HEK293 (cell line): ENCODE measurements around the gene NRG2.

Experiments used
- CTCF ChIP-seq: fragments of 450-650 bp; formaldehyde crosslinking; IDR thresholded peaks from 2 replicates; pipeline ENCODE4 v1.5.1; 2016; ENCODE audit warnings: missing biosample characterization, missing genetic modification characterization
- EGR2 ChIP-seq: fragments of 450-650 bp; formaldehyde crosslinking; IDR thresholded peaks from 2 replicates; pipeline ENCODE4 v1.5.1; 2016; ENCODE audit warnings: low read depth, missing biosample characterization, missing genetic modification characterization
- YY1 ChIP-seq: fragments of 450-650 bp; formaldehyde crosslinking; IDR thresholded peaks from 2 replicates; pipeline ENCODE4 v1.5.1; 2018; ENCODE audit warnings: missing biosample characterization, missing genetic modification characterization
- ZBTB7A ChIP-seq: fragments of 450-650 bp; formaldehyde crosslinking; IDR thresholded peaks from 2 replicates; pipeline ENCODE4 v1.5.1; 2016; ENCODE audit warnings: low read depth, missing biosample characterization, missing genetic modification characterization
- ZNF10 ChIP-seq: fragments of 450-650 bp; formaldehyde crosslinking; IDR thresholded peaks from 2 replicates; pipeline ENCODE4 v1.5.1; 2017; ENCODE audit warnings: missing biosample characterization, missing genetic modification characterization
- ZNF24 ChIP-seq: fragments of 450-650 bp; formaldehyde crosslinking; IDR thresholded peaks from 2 replicates; pipeline ENCODE4 v1.5.1; 2016; ENCODE audit warnings: missing biosample characterization, missing genetic modification characterization
- ZNF274 ChIP-seq, 2 experiments: fragments of 200-500 bp in 1 of 2; fragments of 450-650 bp in 1 of 2; sonication (Bioruptor generic) in 1 of 2; formaldehyde crosslinking in 1 of 2; IDR thresholded peaks; 2 replicates each; pipeline versions ENCODE4 v1.5.1 to v1.6.1; 2014 to 2016; ENCODE audit warnings: borderline replicate concordance in 1 of 2, inconsistent platforms in 1 of 2, low read length in 1 of 2, missing biosample characterization in 1 of 2, missing genetic modification characterization in 1 of 2
- ZNF280C ChIP-seq: fragments of 450-650 bp; formaldehyde crosslinking; IDR thresholded peaks from 2 replicates; pipeline ENCODE4 v1.5.1; 2016; ENCODE audit warnings: missing biosample characterization, missing genetic modification characterization
- ZNF404 ChIP-seq: fragments of 450-650 bp; formaldehyde crosslinking; IDR thresholded peaks from 2 replicates; pipeline ENCODE4 v1.5.1; 2017; ENCODE audit warnings: missing biosample characterization, missing genetic modification characterization
- ZNF670 ChIP-seq: fragments of 450-650 bp; formaldehyde crosslinking; IDR thresholded peaks from 2 replicates; pipeline ENCODE4 v1.5.1; 2016; ENCODE audit warnings: missing biosample characterization, missing genetic modification characterization, low read depth
- ZNF837 ChIP-seq: fragments of 450-650 bp; formaldehyde crosslinking; IDR thresholded peaks from 2 replicates; pipeline ENCODE4 v1.5.1; 2016; ENCODE audit warnings: missing biosample characterization, missing genetic modification characterization
- TF ChIP-seq, protein P1 (sequence below): fragments of 450-650 bp; formaldehyde crosslinking; IDR thresholded peaks from 2 replicates; pipeline ENCODE4 v1.5.1; 2016; ENCODE audit warnings: missing biosample characterization, missing genetic modification characterization
- TF ChIP-seq, protein P2 (sequence below): fragments of 450-650 bp; formaldehyde crosslinking; IDR thresholded peaks from 2 replicates; pipeline ENCODE4 v1.5.1; 2016; ENCODE audit warnings: missing biosample characterization, missing genetic modification characterization

DNA sequence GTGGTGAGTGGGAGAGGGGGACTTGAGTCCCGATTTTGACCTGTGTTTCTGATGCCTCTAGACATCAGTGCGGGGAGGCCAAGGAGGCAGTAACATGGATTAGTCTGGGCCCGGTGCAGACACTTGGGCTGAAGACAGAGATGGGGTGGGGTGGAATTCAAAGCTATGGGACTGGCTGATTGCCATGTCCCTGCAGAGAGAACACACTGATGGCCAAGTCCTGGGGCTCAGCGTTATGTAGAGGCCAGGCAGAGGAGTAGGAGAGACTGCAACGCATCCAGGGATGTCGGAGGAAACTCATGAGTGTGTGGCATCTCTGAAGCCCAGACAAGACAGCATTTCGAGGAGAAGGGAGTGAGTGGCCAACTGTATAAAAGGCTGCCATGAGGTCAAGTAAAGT lies 217.4 kb downstream of the NRG2 start:
- no peak for TF ChIP-seq ZNF670 (tag by site-specific recombination)
- TF ChIP-seq, protein P1, sequence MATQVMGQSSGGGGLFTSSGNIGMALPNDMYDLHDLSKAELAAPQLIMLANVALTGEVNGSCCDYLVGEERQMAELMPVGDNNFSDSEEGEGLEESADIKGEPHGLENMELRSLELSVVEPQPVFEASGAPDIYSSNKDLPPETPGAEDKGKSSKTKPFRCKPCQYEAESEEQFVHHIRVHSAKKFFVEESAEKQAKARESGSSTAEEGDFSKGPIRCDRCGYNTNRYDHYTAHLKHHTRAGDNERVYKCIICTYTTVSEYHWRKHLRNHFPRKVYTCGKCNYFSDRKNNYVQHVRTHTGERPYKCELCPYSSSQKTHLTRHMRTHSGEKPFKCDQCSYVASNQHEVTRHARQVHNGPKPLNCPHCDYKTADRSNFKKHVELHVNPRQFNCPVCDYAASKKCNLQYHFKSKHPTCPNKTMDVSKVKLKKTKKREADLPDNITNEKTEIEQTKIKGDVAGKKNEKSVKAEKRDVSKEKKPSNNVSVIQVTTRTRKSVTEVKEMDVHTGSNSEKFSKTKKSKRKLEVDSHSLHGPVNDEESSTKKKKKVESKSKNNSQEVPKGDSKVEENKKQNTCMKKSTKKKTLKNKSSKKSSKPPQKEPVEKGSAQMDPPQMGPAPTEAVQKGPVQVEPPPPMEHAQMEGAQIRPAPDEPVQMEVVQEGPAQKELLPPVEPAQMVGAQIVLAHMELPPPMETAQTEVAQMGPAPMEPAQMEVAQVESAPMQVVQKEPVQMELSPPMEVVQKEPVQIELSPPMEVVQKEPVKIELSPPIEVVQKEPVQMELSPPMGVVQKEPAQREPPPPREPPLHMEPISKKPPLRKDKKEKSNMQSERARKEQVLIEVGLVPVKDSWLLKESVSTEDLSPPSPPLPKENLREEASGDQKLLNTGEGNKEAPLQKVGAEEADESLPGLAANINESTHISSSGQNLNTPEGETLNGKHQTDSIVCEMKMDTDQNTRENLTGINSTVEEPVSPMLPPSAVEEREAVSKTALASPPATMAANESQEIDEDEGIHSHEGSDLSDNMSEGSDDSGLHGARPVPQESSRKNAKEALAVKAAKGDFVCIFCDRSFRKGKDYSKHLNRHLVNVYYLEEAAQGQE (tag by site-specific recombination): no peak
- no peak for TF ChIP-seq ZBTB7A
- TF ChIP-seq, protein P2, sequence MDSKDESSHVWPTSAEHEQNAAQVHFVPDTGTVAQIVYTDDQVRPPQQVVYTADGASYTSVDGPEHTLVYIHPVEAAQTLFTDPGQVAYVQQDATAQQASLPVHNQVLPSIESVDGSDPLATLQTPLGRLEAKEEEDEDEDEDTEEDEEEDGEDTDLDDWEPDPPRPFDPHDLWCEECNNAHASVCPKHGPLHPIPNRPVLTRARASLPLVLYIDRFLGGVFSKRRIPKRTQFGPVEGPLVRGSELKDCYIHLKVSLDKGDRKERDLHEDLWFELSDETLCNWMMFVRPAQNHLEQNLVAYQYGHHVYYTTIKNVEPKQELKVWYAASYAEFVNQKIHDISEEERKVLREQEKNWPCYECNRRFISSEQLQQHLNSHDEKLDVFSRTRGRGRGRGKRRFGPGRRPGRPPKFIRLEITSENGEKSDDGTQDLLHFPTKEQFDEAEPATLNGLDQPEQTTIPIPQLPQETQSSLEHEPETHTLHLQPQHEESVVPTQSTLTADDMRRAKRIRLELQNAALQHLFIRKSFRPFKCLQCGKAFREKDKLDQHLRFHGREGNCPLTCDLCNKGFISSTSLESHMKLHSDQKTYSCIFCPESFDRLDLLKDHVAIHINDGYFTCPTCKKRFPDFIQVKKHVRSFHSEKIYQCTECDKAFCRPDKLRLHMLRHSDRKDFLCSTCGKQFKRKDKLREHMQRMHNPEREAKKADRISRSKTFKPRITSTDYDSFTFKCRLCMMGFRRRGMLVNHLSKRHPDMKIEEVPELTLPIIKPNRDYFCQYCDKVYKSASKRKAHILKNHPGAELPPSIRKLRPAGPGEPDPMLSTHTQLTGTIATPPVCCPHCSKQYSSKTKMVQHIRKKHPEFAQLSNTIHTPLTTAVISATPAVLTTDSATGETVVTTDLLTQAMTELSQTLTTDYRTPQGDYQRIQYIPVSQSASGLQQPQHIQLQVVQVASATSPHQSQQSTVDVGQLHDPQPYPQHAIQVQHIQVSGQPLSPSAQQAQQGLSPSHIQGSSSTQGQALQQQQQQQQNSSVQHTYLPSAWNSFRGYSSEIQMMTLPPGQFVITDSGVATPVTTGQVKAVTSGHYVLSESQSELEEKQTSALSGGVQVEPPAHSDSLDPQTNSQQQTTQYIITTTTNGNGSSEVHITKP (tag by site-specific recombination): no peak
- no peak for TF ChIP-seq ZNF10 (tag by site-specific recombination)
- TF ChIP-seq ZNF24: no peak
- TF ChIP-seq CTCF (tag by site-specific recombination): no peak
- TF ChIP-seq ZNF274 (IDR thresholded peaks at IDR 0.05; ENCODE audit: low read length): no peak
- TF ChIP-seq ZNF274 (tag by site-specific recombination; IDR thresholded peaks at IDR 0.05; ENCODE audit: borderline replicate concordance): no peak
- TF ChIP-seq YY1: no peak
- TF ChIP-seq ZNF404 (tag by site-specific recombination): no peak
- no peak for TF ChIP-seq ZNF837 (tag by site-specific recombination)
- no peak for TF ChIP-seq ZNF280C (tag by site-specific recombination)
- no peak for TF ChIP-seq EGR2 (tag by site-specific recombination)
